Activated naive CD4-positive, alpha-beta T cell (primary cell): ENCODE data around the gene KIRREL3.

ENCODE experiments used
- DNase-seq, 4 experiments: peaks; one replicate each; lab custom pipeline; 2025; lab: John Stamatoyannopoulos, UW

Gene KIRREL3

DNA sequence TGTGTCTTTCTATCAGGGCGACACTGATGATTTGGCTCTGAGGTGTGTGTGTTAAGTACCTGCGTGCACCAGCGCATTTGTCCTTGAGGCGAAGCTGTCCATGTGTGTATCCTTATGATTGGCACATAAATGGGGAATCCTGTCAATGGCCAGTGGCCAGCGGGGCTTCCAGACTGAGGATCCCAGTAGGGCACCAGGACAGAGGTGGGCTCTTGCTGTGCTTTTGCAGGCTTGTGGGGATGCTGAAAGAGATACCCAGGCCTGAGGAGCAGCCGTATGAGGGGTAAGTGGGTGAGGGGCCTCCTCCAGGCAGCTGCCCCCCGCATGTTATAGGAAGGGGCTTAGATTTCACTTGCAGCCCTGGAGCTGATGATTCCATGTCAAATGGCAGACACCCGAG lies 488.3 kb downstream of the KIRREL3 start:
- no peak for DNase-seq

GRCh38 chr11:126511475-126512115 lies 489.0 kb downstream of the KIRREL3 start:
- DNase-seq: no peak

DNA sequence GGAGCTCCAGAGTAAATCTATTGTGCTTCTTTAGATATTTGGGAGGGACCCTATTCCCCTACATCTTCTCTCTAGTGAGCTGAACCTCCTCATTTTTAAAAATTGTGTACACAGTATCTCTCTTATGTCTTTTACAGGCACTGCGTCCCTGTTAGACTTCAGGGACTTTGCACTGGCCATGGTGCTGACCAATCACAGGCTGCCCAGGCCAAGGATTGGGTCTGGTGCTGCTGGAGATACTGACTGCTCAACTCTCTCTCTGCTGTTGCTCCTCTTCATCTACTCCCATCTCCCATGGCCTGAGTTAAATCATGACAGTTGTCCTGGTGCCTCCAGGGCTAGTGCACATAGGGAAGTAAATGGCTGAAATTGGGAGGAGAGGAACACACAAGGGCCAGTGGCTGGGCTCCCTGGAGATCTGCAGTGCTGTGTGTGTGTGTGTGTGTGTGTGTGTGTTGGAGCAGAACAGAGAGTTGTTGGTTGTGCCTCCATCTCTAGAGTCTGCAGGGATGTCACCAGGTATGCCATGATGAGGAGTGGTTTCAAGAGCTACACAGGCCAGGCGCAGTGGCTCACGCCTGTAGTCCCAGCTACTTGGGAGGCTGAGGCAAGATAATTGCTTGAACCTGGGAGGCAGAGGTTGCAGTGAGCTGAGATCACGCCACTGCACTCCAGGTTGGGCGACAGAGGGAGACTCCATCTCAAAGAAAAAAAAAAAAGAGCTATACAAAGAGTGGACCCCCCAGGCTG lies 489.8 kb downstream of the KIRREL3 start:
- no peak for DNase-seq

- no peak for DNase-seq
Measured at GRCh38 chr11:126507646-126508045, 492.9 kb downstream of the KIRREL3 start.

DNA sequence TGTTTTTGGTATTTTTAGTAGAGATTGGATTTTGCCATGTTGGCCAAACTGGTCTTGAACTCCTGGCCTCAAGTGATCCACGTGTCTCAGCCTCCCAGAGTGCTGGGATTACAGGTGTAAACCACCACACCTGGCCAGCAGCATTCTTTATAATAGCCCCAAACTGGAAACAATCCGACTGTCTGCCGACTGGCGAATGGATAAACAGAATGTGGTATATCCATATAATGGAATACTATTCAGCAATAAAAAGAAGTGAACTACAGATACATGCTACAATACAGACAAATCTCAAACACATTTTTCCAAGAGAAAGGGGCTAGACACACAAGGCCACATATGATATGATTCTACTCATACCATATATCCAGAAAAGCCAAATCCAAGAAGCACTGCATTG lies 493.8 kb downstream of the KIRREL3 start:
- DNase-seq: no peak

DNA sequence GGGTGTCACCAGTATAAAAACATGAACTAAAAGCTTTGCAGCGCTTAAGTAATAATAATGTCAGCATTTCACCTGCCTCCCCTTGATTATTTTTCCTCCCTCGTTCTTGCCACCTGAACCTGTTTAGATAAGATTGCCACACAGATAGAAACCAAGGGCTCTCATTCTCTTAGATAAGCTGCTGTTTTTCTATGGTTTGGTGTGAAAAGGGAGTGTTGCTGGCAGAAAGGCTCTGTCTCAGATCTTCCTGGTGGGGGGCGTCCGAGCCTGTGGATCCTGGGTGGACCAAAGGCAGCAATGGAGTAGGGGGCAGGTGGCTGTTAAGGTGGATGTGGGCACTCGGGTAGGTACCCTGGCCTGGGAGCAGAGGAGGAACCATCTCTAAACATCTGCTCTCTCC lies 497.6 kb downstream of the KIRREL3 start:
- no peak for DNase-seq

DNA sequence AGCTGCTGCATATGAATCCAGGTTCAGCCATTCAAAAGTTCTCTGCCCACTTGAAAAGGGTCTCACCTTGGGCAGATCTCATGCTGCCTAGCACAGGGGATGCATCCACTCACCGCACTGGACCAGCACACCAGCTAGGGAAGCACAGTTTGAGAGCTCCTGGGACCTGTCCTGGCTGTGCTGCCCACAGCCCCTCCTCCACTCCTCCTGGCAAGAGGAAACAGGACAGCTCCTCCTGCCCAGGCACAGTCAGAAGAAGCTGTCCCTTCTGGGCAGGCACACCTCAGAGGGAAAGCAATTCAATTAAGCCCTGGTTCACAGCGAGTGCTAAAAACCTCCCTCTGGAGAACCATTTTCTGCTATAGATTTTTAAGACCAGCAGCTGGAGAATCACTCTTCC lies 498.4 kb downstream of the KIRREL3 start:
- DNase-seq: no peak

- no peak for DNase-seq
Measured at GRCh38 chr11:126501641-126502040, 498.9 kb downstream of the KIRREL3 start.

DNA sequence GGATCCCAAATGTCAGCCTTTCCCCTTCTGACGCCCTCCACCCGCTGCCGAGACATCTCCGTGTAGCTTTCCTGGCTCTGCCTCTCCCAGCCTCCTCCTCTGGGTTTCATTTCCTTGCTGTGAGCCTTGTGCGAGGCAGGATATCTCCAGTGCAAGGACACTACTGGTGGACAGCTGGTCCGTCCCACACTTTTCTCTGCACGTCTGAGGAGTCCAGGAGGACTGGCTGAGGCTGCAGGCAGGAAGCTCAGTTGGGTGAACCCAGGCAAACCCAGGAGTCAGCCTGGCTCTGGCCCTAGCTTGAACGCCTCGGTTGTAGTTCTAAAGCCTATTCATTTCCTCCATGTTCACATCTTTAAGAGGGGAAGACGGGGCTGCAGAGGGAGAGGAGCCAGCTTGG lies 499.6 kb downstream of the KIRREL3 start:
- no peak for DNase-seq

DNA sequence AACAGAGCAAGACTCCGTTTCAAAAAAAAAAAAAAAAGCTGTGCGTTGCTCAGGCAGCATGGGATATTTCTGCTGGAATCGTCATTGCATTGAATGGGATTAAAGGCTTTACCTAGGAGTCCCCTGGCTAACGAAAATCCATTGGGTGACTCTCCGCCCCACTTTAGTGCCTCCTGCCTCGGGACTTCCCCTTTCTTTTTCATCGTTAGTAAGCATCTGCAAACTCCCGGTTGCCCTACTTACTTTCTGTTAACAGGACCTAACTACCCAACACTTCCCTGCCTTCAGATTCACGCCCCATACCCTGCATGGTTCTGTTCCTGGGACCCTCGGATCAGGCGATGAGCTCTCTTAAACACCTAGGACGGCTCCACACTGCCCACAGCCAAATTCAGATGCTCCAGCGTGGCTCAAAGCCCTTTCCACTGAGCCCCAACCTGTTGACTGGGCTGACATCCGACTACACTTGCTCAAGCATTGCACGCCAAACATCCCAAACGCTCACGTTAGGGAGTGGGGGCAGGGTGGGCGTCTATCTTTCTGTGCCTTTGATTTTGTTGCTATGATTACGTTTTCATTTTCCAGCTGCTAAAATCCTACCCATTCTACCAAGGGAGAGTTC lies 501.3 kb downstream of the KIRREL3 start:
- DNase-seq: no peak

DNA sequence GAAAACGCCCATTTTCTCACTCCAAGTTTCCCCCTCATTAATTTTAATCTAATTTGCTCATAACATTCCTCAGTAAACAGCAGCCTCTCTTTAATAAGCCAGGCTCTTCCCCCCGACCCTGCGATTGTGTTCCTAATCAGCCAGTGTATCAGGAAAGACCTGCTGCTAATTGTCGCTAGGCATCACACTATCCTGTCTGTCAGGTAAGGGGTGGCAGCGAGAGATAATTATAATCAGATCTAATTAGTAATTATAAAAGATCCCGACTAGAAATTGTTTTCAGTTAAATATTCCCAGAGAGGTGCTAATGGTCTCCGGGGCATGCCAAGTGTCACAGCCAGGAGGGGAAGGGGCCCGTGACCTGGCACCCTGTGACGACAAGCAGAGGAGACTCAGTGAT lies 502.3 kb downstream of the KIRREL3 start:
- no peak for DNase-seq

DNA sequence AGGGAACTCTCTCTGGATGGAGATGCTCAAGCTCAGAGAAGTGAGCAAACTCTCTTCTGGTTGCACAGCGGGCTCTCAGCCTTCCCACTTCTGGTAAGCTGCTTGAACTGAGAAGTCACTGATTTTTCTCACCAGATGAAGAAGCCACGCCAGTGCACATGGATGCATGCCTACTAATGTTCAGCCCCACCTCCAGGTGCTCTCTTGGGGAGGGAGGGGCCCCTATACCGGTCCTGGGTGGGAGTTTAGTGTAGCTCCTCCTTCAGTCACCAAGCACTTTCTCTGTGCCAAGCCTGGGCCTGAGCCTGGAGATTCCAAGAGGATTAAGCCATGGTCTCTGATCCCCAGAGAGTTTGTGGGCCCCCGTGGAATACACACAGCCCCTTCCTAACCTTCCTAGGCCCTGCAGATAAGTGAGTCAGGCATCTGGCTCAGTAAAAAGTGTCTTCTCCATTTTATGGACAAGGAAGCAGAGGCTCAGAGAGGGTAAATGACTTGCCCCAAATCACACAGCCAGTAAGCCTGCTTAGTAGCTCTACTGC lies 502.9 kb downstream of the KIRREL3 start:
- DNase-seq: no peak

GRCh38 chr11:126496576-126497337 lies 503.8 kb downstream of the KIRREL3 start:
- no peak for DNase-seq

DNA sequence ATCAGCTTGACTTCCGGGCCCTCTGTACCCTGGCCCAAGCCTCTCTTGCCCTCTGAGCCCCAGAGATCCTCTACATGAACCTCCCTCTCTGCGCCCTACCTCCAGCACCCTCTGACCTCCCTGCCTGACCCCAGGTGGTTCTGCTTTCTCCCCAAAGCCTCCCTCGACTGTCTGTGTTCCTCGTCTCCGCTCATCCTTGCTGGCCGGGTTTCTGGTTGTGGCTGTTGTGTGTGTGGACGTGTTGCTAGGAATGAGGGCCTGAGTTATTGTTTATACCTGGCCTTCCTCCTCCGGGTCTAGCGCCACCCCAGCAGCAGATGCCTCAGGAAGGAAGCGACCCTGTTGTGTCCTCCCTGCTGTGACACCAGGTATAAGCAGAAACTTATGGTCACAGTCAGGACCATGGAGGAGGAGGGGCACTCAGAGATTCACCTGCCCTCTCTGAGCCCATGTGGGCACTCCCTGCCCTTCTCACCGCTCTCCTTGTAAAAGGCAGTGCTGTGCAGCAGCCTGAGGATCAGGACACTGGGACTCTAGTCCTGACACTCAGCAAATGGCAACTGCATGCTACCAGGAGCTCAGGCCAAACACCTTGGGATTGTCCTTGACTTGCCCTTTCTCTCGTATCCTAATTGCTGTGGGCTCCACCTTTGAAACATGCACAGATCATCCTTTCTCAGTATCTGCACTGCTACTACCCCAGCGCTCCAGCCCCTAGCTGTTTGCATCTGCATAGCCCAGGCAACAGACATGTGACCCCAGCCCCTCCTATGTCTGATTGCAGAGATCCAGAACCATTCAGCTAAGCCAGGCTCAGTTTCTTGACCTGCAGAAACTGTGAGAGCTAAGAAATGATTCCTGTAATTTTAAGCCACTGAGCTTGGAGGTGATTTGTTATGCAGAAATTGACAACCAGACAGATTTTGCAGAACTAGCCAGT lies 505.0 kb downstream of the KIRREL3 start:
- DNase-seq: no peak

- DNase-seq: no peak
Measured at GRCh38 chr11:126494831-126495230, 505.7 kb downstream of the KIRREL3 start.

DNA sequence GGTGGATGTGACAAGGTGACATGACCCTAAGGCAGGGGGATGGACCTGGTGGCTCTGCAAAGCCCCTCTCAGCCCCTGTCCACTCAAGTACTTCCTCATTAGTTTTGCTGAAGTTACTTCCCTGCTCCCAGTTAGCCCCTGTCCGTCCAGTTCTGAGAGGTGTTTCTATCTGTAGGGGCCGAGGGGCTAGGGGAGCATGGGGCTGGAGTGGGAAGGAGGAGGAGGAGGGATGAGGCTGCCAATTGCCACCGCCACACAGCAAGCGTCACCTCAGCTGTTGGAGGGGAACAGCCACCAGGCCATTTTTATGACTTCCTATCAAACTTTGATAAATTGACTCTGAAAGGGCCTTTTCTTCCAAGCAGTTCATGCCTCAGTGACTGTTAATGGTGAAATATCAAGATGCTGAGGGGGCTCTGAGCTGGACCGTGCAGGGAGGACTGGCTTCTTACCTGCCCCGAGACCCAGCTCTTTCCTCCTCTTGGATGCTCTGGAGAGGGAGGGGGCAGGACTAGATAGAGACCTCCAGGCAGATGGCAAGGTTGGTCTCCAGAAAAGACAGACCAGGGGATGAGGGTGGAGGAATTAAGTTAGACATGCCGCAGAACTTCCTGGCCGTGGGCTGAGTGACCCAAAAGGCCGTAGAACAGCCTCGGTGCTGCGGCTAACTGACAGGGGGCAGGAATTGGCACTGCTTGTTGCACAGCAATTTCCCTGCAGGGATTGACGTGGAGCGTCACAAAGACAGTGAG lies 508.1 kb downstream of the KIRREL3 start:
- DNase-seq: no peak

DNA sequence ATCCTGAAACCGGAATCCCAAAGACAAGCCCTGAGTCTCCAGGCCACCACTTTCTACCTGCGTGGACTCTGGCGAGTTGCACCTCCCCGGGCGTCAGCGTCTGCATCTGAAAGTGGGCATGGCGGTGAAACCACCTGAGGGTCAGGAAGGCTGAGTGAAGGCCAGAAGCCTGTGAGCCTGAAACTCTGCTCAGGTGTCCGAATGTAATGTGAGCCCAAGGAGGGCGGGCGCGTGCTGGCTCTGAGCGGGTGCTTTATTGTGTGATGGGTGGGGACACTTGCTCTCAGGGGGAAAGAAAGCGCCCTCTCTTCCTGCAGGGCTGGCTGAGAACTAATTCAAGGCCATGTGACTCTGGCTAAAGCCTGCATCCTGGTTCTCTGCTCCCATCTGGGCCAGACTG lies 509.5 kb downstream of the KIRREL3 start:
- DNase-seq: no peak

DNA sequence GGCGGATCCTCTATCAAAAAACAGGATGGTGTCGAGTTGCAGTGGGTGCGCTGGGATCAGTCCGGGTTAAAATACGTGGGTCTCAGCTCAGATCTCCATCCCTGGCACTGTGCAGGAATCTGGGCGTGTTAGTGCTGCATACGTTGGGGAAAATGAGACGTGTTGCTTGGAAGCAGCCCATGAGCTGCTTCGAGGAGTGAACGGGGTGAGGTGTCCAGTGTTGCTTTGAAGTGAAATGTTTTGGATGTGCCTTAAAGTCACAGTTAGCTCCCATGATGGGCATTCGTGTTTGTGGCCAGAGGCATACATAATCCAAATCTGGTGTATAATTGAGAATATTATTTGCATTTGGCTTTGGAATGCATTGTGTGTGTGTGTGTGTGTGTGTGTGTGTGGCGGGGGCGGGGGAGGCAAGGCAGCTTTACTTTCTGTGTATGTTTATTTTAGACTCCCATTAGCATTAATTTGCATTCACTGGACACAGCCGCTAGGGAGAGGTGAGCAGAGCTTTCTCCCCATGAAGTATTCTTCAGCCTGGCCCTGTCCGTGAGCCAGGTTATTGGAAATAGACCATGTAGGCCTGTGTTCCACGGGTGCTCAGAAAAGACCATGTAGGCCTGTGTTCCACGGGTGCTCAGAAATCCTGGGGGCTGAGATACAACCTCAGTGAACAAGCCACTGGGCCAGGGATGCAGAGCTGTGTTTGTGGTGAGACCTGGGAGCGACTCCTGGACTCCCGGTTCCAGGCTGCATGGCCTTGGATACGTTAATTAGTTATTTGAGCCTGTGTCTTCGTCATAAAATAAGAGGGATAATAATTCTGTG lies 510.5 kb downstream of the KIRREL3 start:
- no peak for DNase-seq

- no peak for DNase-seq
Measured at GRCh38 chr11:126488591-126489370, 511.8 kb downstream of the KIRREL3 start.
